ENCODE results near the gene NIPA2.

The NIPA2 gene

DNA sequence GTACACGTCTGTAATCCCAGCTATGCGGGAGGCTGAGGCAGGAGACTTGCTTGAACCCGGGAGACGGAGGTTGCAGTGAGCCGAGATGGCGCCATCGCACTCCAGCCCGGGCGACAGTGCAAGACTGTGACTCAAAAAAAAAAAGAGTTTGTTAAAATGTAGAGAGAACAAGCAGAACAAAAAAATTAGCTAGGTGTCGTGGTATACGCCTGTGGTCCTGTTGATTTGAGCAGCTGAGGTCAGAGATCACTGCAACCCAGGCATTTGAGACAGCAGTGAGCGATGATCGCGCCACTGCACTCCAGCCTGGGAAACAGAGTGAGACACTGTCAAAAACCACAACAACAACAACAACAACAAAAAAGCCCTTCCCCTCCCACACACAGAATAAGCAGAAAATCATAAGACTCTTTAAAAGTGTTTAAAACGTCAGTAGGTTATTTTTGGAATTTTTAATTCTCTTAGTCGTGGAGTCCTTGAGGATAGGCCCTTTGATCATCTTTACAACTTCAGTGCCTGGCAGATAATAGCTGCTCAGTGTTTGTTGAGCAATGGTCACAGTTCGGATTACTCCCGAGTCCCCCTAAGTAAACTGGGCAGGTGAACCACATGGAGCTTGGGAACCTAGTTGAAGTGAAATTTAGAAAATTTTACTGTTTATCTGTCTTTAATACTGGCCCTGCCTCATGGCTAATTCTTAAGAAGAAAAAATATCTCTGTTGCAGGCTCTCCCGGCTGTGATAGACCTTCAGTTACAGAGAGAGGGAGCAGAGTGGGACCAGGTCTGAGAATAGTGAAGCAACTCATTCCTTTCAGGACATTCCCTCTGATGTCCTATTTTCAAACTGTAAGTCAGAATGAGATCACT, 6.2 kb downstream of the NIPA2 start:
- no peak for DNase-seq

DNA sequence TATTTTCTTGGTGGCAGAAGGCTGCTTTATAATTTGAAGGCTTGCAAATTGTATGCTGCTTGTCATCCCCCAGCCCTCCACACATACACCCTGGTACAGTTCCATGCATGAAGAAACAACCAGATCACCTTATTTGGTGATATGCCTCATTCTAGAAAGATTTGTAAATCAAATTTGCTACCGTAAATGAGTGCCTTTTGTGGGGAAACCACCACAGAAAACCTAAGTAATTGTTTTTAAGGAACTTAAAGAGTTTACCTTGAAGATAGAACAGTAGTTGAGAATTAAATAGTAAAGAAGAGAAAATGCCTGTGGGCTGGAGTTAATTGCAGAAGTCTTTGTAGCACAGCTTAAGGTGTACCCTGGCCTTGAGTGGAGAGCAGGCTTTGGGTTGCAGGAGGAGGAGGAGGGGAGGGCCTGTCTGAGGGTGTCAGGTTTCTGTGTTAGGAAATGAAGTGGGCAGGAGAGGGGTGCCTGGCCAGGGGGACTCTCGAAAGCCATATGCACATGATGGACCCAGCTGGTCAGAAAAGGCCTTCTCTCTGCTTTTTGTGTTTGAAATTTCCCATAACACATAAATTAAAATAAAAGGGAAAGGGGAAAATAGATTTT, 6.9 kb downstream of the NIPA2 start:
- DNase-seq, result no peak

DNA sequence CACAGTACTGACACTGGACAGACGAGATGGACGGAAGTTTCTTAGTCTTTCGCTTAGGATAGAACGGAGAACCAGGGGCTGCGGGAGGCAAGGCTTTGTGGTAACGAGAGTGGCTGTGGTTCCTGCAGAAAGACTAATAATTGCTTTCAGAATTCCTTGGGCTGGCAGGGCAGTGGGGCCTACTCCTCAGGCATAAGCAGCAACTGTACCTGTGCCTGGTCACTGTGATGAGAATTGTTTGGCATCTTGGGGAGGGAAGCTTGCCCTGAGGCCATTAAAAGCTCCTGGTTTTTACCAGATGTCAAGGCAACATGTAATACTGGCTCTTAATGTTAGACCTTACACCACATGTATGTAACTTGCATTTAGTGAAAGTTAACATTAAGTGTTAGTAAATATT, 7.6 kb downstream of the NIPA2 start:
- no peak for DNase-seq

DNA sequence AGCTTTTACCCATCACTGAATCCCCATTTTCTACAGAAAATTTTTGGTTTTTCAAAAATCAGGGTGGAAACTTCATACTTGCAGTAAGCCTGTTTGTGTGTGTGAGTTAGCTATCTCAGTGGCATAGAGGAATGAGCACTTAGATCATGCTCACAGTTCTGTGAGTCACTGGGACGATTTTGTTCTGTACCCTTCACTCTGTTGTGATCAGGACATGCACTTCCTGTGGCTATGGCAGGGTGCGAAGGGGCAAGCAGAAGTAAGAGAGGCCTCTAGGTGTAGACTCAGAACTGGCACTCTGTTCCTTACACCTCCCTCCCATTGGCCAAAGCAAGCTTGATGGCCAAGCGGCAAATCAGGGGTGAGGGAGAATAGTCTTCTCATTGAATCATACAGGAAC, 11.6 kb downstream of the NIPA2 start:
- DNase-seq, result no peak

DNA sequence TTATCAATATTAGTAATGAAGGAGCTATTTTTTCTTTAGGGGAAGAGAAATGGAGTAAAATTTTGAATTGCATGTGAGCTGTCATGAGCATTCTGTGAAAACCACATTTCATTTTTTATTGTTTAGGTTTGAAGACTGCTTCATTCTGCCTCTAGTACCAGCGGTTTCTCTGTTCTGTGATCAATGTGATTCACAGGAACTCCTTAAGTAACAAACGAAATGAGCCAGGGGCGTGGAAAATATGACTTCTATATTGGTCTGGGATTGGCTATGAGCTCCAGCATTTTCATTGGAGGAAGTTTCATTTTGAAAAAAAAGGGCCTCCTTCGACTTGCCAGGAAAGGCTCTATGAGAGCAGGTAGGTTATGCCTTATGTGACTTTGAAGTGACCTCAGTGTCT, 13.0 kb downstream of the NIPA2 start:
- no peak for DNase-seq

DNA sequence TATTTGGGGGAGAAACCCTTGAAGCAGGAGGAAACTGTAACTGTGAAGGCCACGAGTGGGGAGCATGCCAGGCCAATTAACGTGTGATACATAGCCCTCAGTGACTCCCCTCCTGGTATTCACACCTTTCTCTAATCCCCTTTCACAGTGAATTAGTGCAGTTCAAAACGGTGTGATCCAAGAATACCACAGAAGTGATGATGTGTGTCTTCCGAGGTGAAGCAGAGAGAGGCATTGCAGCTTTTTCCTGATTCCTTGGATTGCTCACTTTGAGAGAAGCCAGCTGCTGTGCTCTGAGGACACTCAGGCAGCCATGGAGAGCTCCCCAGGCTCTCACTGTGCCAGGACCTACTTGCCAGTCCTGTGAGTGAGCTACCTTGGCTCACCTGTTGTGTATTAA, 17.3 kb downstream of the NIPA2 start:
- DNase-seq, result no peak

DNA sequence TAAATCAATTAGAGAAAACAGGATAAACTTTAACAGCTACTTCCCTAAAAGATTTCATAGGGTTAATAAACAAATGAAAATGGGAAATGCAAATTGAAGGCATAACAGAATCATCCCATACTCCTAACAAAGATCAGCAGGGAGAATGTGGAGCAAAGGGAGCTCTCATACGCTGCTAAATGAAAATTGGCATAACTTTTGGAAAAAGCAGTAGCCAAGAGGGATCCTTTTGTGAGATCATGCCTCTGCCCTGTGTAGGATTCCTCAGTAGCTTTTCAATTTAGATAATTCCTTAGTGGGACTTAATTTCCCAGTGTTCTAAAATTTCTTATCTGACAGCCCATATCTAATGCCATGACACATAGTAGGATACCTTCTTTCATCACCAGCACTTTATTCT, 18.2 kb downstream of the NIPA2 start:
- no peak for DNase-seq

DNA sequence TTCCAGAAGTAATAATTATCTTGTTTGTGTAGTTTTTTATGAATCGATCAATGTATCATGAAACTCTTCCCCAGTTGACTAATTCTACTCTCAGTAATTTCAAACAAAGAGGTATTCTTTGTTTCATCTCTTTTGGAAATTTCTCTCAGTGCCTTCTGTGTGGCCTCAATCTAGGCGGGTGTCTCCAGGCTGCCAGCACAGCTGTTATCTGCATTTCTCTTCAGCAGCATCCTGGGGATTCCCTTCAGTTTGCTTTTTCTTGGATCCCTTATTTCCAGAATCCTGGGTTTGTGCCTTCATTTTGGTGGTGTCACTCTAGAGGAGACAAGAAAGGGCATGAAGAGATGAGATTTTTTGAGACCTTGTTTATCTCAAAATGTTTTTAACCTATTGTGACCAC, 22.7 kb downstream of the NIPA2 start:
- no peak for DNase-seq

DNA sequence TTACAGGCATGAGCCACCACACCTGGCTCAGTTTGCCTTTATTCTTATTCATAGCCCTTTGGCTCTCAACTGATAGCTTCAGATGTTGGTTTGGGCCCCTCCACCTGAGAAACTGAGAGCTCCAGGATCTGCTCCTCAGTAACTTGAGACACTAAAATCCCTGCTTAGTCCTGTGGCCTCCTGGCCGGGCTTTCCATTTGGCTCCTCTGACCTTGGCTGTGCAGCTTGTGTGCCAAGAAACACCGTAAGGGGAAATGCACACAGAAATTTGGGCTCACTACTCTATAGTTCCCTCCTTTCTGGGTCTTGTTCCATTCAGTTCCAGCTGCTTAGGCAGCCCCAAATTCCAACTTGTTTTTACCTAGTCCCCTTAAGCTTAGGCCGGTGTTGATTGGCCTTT, 24.9 kb downstream of the NIPA2 start:
- no peak for DNase-seq

DNA sequence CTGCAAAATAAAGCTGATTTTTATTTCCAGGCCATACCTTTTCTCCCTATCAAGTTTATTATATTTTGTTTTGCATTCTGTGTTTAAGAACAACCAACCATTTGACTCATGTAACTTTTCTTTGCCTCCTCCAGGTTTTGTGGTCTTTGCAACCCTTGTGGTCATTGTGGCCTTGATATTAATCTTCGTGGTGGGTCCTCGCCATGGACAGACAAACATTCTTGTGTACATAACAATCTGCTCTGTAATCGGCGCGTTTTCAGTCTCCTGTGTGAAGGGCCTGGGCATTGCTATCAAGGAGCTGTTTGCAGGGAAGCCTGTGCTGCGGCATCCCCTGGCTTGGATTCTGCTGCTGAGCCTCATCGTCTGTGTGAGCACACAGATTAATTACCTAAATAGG, 27.6 kb downstream of the NIPA2 start:
- no peak for DNase-seq

DNA sequence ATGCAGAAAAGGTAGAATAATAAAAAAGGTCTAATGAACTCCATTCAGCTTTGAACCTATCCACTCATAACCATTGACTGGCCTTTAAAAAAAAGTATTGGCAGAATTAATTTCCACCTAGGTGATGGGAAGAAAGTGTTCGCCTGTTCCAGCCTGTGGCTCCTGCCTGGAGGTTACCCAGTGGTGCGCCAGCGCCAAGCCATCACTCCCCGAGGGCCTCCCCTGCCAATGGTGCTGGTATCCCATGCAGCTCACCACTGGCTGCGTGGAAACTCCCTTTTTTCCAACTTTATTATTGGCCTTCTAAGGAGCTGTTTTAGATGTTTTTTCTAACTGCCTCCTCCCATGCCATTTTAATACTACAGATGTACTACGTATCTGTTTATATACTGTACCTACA, 29.4 kb downstream of the NIPA2 start:
- DNase-seq, result no peak

DNA sequence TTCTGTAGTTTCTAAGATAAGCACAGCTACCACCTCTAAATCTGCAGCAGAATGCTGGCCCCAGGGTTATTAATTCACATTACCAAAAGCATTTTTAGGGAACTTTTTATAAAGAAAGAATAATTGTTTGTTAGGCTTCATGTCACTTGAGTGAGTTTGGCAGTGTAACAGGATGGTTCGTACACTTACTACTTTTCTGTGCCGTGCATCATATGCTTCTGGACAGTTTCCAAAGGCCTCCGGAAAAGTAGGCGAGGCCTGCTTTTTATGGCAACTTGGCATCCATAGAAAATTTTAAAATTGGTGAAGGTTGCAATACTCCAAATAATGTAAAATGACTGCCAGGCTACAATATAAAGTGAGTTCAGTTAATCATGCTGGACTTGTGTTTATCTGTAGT, 30.0 kb downstream of the NIPA2 start:
- DNase-seq, result no peak

DNA sequence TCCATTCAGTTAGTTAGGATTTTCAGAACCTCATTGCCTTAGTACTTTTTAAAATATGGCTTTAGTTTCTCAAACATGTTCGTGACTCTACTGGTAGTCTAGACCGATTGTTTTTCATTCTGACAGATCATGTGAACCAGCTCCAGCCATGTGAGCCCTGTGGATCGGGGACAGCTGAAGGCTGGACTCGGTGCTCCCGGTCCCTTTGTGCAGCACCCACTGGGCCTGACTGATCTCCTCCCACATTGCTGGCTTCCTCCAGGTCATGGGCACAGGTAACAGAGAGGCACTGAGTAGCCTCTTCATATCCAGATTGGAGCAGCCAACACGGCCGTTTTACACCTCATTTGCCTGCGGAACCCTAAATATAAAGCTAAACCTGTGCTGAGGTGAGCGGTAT, 30.5 kb downstream of the NIPA2 start:
- DNase-seq, result no peak

DNA sequence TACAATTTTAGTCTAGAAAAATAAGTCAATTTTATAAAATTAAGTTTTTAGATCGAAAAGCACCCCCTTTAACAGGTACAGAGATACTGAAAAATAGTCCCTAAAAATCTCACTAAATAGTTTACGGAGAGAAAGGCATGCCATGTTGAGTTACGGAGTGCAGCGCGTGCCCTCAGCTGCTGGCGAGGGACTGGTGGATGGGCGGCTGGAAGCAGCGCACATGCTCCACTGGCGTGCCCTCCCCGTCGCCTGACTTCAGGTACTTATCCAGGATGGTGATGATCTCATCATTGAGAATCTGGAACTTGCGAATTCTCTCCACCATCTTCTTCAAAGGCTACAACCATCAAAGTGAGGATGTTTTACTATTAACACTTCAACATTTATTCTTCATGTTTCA, 31.4 kb downstream of the NIPA2 start:
- DNase-seq, result no peak

DNA sequence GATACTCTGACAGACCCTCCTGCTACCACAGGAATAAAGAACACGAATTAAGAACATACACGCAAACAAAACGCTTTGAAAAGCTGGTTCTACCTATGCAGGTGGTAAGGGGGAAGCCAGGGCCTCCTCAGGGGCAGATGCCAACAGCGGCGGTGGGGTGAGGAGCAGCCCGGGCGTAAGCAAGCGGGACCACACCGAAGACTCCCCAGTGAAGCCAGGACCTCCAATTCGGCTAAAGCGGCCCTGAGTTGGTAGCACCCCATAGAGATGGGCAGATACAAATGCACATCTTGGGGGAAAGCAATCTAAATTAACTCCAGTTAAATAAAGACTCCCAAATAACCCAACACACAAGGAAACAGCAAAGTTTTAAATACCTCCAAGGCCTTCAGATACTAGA, 32.4 kb downstream of the NIPA2 start:
- no peak for DNase-seq

DNA sequence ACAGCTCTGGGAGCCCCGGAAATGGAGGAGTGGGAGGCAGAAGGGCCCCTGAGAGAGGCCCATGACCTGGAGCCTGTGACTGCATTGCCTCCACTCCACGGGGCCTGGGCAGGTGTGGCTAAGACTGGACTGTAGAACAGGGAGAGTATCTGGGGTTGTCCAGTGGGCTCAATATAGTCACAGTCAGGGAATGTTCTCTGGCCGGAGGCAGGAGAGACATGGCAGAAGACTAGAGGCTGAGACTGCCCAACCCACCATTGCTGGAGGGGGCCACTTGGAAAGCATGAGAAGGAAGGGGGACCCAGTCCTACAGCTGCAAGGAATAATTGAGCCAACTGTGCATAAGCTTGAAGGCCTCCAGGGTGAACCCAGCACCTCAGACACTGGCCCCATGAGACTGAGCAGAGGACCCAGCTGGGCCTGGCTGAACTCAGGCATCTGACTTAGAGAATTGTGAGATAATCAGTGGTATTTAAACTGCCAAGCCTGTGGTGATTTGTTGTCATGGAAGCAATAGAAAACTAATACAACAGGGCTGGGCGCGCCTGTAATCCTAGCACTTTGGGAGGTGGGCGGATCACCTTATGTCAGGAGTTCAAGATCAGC, 33.1 kb downstream of the NIPA2 start:
- DNase-seq, result no peak

DNA sequence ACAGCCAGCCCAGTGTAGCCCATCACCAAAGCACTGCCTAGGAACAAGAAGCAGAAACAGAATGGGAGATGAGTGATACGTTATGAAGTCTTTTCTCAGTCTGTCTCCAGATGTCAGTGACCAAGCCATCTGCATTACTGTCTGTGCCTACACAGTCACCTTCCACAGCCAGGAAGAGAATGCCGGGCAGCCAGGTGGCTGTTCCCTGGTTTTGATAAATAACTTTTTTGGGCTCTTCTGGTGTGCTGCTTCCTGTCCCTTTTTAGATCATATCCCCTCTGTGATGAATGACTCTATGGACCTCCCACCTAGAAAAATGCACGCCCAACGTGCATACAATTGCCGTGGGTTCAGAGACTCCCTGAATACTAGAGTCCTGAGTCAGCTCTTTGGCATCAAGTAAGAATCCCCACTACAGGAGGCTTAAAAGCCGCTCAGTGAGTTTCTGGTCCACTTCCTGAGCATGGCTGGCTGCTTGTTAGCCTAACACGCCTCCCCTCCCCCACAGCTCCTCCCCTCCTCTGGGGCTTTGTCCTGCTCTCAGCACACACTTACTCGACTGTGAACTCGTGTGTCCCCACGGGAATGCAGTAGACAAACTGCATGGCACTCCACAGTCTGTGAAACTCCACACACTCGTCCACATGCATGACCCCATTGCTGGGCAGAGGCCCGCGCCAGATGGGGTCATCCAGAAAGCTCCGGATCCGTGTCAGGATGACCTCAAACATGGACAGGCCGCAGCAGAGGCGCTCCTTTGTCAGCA, 34.7 kb downstream of the NIPA2 start:
- no peak for DNase-seq

DNA sequence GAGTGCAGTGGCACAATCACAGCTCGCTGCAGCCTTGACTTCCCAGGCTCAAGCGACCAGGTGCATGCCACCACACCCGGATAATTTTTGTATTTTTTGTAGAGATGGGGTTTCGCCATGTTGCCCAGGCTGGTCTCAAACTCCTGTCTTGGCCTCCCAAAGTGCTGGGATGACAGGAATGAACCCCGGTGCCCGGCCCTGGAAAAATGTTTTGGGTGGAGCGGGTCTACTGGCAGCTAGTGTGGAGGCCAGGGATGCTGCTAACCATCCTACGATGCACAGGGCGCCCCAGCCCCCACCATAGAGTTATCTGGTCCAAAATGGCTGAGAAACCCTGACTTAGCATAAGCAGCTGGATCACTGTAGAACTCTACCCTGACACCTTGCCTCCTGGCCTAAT, 35.4 kb downstream of the NIPA2 start:
- DNase-seq, result no peak

DNA sequence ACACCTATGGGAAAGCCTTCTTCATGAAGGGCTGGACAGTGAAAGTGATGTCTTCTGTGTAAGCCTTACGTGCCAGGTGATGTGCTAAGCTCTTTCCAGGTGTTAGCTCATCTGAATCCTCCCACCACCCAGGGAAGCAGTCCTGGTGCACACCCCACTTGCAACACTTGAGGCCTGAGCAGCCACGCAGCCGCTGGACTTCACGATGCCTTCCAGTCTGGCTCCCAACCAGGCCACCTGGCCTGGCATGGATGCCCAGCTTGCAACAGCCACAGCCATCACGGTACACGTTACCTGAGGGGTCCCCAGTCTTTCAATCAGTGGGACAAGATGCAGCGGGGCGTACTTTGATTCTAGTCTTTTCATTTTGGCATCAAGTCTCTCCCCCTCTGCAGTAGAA, 35.8 kb downstream of the NIPA2 start:
- no peak for DNase-seq

DNA sequence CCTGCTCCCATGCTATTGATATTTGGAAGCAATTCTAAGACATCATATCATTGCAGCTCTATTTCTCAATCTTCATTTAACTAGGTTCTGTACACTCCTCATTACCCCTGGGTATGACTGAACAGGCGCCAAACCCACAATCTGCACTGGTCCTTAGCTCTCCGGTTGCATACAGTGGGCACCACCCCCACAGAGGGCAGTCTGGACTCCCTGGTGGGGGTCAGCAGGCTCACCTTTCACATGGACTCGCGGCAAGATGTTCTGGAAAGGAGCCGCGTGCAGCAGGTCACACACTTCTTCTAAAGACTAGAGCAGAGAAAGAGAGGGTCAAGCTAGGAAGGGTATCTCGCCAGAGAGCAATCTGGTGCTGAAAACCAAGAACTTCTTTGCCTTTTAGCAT, 36.5 kb downstream of the NIPA2 start:
- DNase-seq, result no peak

DNA sequence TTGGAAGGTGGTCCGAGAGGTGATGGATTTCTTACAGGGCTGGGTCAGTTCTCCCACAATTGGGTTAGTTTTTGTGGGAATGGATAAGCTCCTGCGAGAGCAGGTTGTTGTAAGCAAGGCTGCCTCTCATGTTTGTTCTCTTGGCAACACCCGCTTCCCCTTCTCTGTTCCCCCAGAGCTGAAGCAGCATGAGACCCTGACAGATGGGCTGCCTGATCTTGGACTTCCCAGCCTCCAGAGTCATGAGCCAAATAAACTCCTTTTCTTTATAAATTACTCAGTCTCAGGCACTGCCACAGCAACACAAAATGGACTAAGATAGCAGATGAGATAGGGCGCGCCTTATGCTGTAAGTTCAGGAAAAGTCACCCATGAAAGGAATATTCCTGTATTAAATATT, 38.7 kb downstream of the NIPA2 start:
- DNase-seq, result no peak

DNA sequence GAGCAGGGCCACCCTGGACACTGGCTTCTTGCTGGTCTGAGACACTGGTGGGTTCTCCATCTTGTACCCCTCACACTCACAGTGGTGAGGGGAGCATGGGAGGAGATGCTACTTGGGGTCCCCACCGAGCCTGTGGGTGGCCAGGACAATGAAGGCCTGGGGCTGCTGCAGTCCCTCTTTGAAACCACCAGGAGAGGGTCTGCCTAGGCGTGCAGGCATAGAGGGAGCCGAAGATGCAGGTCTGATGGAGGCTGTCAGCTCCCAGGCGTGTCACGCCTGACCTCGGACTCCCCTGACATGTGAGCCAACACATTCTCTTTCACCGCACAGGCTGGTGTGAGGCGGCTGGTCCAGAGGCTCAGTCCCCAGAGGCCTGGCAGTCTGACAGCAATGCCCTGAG, 39.1 kb downstream of the NIPA2 start:
- DNase-seq, result no peak

DNA sequence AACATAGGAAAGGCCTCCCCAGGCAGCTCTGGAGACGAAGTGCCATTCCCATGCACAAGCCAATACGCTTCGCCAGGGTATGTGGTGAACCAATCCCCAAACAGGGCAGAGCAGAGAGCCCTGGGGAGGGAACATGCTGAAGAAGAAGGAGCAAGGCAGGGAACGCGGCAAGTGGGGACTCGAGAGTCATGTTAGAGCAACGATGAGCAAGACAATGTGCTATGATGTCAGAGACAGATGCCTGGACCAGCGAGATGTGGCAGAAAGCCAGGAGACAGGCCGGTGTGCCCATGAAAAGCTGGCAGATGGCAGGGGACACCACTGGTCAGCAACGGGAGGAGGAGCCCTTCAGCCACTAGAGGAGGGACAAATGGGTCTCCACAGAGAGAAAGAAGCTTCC, 39.6 kb downstream of the NIPA2 start:
- no peak for DNase-seq

All from NCI-H2029 treated with DMSO at 0.1 percent for 48 hours (cell line).